T follicular helper cell (primary cell): ENCODE results near the gene THAP5.
A peak's percentile ranks its signal among the peaks of the same experiment; 100 is the strongest.

Experiments
- DNase-seq: peaks from one replicate; pipeline ENCODE4 v3.0.0-alpha.2; 2020; ENCODE audit warnings: low read depth
- total RNA-seq, 2 experiments: gene quantifications; one replicate each; lab custom pipeline; 2026; lab: John Stamatoyannopoulos, UW

THAP5 gene, protein sequence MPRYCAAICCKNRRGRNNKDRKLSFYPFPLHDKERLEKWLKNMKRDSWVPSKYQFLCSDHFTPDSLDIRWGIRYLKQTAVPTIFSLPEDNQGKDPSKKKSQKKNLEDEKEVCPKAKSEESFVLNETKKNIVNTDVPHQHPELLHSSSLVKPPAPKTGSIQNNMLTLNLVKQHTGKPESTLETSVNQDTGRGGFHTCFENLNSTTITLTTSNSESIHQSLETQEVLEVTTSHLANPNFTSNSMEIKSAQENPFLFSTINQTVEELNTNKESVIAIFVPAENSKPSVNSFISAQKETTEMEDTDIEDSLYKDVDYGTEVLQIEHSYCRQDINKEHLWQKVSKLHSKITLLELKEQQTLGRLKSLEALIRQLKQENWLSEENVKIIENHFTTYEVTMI
- 44.0 to 45.6 reads per million in 2 experiments for total RNA-seq

DNA sequence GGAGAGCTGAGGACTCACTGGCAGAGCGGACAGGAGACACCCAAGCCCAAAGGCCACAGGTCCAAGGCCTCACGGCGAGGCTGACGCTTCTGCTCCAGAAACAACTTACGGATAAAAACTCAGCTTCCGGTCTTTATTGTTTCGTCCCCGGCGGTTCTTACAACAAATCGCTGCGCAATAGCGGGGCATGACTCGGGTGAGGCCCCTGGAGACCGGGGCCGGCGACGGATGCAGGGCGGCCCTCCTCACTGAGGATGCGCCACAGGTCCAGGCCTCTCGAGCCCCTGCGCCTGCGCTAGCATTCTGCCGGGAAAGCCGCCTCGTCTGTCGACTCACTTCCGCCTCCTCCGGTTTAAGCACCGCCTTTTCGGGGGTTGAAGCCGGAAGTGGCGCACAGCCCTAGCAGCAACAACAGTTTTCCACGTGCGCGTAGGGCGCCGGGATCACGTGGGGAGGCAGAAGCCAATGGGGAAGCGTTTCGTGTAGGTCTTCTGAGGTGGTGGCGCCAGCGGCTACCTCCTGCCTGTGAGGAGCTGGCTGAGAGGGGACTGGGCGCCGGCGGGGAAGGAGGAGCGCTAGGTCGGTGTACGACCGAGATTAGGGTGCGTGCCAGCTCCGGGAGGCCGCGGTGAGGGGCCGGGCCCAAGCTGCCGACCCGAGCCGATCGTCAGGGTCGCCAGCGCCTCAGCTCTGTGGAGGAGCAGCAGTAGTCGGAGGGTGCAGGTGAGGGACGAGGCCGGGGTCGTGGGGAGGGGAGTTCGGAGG, at the start of gene THAP5, which contains the start of gene DNAJB9:
THAP5 (minus strand) TSS at position 326 of the 765 bp plus-strand sequence; CDS start at position 189, 137 bp downstream.
DNAJB9 (plus strand) TSS at position 494 of the 765 bp plus-strand sequence. CDS start 1,853 bp downstream, outside the sequence.
- peak; percentile 99 for DNase-seq

DNA sequence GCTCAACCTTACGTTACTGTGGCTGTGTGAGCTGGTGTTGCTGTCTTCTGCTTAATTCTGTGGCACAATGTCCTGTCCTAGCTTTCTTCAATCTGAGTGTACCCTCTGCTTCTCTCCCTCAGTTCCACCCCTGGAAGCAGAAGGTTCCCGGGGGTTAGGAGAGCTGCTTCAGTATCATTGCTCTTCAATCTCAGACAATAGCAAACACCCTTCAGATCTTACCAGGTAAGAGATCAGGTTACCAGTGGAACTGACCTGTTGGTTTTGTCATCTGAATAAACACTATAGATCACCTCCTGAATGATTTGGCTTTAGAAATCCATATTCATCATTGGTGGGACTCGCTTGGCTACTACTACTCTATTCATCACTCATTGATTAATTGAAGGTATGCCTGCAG, 48.5 kb upstream of the THAP5 start:
- DNase-seq: no peak

DNA sequence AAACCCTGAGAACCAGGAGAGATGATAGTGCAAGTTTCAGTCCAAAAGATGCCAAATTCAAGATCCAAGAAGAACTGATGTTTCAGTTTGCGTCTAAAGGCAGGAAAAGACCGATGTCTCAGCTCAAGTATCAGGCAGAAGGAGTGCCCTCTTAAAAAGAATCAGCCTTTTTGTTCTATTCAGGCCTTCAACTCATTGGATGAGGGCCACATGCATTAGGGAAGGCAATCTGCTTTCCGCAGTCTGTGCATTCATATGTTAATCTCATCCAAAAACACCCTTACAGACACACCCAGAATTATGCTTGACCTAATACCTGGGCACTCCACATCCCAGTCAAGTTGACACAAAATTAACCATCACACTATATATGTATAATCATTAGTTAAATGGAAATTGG, 45.4 kb upstream of the THAP5 start:
- no peak for DNase-seq

DNA sequence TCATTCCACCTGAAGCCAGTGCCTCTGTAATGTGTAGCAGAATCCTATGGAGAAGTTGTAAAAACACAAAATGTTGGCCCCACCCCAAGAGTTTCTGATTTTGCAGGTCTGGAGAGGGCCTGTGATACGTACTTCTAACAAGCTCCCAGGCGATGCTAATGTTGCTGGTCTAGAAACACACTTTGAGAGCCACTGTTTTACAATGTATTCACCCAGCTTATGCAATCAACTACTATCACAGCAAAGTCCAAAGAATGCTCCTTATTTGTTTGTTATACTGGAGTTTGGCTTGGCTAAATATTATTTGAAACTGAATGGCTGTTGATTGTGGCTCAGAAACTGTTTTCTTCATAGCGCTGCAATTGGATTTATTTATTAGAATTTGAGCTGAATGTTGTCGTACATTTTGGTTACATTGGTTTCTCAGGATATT, 44.5 kb upstream of the THAP5 start:
- DNase-seq: no peak

DNA sequence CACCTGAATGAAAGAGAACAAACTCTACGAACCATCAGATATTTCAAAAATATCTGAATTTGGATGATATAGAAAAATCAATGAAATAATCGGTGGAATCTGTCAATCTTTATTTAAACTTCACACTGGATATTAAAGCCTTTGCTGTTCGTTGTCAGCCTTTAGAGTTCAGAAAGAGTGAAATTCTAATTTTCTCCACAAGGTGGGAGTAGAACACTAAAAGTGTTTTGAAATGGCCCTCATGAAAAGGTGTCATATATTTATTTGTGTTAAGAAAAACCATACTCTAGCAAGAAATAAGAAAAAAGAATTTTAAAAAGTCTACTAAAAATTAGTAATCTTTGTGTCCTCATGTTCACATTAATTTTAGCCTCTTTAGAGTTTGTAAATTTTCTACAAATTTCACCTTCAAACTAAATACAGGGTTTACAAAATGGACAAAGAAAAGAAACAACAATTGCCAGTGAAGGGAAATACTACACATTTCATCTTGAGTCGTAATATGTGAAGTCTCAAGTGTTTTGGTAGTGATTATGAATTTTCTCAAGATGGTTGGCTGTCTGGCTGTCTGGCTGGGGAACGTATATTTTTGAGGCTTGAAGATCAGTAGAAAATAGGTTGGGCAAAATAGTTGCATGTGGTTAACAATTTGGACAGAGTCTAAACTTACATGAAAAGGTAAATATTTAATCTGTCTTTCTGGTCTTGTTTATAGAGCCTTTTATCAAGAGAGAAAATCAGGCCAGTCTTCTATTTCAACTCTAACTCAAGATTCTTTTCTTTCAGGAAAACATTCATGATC, 43.8 kb upstream of the THAP5 start:
- no peak for DNase-seq

DNA sequence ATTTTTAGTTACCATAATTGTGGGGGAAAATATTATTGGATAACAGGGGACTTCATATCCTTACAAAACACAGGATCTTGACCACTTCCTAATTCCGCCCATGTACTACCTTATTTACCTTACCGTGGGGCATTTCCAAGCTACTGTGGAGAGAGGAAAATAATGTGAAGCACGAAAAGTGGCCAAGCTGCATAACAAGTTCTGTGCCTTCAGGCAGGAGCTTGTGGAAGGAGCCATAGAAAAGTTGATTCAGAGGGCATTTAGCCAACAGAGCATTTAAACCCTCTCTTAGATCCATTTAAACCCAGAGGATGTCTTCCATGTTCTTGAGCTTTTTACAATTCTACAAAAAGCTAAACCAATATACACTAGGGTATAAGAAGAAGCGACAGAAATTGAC, 41.8 kb upstream of the THAP5 start:
- DNase-seq: no peak

DNA sequence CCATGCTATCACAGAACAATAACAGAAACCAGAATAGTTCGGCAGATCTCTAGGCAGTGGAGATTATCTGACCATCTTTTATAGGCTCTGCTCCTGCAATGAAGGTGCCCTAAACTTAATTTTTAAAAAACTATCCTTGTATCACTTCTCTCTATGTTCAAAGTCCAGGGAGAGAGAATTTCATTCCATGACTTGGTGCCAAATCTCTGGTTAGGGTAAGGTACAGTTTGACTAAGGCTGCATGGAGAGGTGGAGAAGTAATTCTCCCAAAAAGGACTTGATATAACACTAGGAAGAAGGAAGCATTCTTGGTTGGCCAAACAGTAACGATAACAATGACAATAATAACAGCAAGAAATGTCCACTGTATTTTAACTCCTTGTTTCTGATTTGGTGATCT, 40.1 kb upstream of the THAP5 start:
- DNase-seq: no peak

DNA sequence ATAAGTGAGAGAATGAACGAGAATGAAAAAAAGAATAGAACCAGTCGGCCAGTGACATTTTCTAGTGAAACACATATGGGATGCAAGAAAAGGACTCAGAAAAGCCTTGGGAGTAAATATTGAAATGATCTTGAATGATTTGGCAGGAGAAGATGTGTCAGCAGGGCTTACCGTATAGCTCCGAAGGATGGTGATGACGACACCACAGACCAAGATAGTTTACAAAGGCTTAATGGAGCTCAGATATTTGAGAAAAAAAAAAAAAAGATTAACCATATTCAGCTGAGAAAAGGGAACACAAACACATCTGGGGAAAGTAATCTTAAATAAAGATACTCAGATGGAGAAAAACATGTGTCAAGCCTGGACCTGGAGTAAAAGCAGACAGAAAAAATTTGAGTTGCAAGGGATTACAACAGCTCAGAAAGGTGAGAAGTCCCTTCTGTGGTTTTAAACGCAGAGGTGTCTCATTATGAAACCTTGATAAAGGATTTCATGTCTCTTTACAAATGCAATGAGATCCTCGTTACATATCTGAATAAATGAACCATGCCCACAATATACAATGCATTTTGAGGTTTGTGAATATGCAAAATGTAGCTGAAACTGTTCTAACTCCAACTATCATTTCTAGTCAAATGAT, 36.2 kb upstream of the THAP5 start:
- no peak for DNase-seq

DNA sequence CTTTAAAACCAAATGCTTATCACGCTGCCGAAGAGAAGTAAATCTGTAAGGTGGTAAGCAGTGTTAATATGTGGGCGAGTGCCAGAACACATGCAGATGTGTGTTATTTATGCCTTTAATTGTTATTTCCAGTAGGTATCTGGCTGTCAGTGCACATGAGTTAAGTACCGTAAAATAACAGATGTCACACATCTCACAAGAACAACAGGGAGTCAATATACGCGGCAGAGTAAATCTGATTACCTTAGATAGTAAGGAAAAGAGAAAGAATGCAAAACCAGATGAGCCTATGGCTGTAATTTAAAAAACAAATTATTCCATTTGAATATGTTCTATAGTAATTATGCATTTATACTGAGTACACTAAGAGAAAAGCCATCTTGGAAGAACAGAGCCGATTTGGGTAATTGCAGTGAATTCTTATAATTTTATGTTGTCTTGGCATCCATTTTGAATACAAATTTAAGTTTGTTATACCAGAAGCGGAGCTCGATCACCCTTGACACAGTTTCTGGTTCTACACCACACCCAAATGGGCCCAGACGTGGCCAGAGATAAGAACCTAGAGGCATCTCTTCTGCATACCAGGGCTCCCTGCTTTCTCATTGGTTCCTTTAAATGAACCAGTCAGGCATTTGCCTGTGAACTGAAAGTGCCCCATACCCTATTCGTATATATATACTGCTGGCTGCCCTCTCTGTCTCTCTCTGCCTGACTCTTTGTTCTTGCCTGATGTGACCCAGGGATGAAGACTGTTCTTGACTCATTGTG, 35.0 kb upstream of the THAP5 start:
- no peak for DNase-seq

DNA sequence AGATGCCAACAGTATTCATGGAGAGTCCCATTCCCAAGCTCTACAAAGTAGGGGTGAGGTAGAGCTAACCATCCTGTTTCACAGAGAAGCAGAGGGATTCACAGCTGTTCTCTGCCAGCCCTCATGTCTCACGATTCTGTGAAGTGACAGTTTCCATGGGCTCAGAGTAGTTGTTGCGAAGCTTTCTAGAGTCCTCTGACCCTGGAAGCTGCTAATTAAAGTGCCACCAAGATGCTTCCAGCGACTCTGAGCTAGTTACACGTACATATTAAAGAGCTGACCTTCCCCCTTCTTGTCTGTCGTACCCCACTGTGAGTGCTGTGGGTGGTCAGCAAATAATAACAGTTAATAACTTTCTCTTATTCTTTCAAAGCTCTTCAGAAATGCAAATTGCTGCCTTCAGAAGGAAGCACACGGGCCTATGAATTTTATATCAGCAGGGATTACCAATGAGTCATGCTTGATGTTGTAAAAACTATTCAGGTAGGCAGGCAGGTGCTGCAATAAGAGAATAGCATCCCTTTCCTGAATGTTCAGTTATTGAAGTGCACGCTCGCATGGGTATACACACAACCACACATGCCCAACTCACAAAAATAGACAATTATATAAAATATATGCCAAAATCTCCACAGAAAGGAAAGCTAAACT, 34.3 kb upstream of the THAP5 start:
- no peak for DNase-seq

DNA sequence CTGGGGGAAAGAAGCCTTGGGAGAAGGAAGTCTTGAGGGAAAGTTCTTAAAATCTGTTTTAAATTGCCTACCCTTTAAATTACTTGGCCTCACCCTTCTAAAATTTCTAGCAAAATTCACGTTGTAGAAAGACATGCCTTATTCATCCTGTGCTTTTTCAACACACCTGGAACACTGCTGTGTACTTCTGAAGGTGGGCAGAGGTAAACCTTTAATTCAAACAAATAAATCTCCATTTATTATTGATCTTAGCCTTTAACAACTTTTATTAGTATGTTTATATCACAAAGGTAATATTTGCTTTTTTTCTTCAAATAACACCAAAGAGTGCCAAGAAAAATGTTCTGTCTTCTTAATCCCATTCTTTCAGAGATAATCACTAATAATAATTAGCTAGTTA, 30.9 kb upstream of the THAP5 start:
- DNase-seq: no peak

DNA sequence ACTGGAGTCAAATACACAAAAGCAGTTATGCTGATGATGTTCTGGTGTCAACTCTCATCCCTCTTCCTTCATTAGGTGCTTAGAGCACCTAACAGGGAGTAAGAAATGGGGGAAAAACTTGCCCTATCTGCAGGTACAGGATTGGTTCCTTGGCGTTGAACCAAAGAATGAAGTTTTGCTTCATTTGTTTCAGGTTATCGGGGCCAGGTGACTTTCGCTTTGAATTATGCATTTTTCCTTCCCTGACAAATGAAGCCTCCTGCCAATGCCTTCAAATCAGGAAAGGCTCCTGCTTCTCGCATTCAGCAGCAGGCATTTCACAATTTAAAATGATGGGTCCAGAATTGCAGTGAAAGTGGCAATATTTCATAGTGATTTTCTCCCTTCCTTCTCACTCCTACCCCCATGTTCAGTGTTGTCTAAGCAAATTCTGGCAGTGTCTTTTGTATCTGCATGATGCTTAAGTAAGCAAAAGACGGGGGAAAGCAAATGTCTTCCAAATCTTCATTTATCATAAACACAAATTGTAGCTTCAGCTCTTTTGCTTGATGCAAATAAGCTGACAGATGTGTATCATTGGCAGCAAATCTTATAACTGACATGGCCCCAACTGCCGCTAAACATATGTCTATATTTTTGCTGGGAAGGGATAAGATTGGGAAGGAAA, 29.5 kb upstream of the THAP5 start:
- no peak for DNase-seq

DNA sequence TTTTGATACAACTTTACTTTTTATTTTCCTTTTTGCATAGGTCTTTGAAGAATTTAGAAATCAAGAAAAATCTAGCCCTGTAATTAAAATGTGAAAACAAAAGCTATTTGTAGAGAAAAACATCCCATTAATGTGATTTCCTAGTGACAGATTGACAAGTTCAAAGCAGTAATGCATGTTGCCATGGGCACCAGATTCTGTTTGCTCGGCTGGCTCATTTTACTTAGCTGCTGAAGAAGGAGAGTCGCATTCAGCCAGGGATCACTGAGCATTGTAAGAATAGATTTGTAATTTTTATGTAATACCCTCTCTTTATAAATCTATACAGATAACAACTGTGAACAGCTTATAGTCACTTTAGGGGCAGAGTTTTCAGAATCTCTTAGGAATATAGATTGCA, 28.6 kb upstream of the THAP5 start:
- DNase-seq: no peak

DNA sequence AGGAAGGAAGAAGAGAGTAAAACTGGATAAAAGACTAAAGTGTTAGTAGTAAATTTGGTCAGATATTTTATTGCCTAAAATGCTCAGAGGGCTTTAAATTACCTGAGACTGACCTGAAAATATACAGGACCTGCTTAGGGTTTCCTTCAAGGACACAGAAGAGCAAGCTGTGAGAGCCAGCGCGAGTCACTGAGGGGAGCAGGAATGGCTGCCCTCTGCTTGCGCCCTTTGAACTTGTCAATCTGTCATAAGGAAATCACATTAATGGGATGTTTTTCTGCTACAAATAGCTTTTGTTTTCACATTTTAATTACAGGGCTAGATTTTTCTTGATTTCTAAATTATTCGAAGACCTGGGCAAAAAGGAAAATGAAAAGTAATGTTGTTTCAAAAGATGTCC, 27.1 kb upstream of the THAP5 start:
- no peak for DNase-seq

DNA sequence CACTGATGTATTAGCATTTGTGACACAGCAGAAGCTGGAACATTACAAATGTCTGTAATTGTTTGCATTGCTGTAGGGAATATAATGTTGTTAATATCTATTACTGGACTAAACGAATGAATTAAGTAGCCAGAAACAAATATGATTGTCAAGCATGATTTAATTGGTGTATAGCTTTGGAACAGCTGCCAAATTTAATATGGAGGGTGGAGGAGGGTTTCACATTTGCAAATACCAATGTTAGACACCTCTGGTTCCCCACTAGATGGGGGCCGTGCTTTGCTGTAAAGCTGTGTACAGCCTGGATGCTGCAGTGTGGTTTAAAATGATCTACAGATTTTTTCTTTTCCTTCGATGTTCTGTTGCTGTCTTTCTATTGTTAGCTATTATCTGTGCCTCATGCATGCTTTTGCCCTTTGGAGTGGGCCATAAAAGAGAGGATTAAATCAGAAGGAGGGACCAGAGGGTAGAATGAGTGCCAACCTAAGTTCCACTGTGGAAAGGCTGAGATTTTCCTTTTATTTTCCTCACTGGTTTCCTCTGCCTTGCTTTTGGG, 23.2 kb upstream of the THAP5 start:
- DNase-seq: no peak

DNA sequence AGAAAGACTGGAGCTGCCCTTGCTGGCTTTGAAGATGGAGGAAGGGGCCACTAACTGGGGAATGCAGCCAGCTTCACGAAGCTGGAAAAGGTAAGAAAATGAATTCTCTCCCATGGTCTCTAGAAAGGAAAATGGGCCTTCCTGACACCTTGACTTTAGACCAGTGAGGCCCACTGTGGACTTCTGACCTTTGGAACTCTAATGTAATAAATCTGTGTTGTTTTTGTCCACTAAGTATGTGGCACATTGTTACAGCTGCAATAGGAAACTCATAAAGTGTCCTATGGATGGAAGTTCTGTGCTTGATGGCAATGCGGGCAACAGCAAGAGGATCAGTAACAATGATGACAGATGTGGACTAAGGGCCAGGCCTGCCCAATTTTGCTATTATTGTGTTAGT, 21.1 kb upstream of the THAP5 start:
- DNase-seq: no peak

DNA sequence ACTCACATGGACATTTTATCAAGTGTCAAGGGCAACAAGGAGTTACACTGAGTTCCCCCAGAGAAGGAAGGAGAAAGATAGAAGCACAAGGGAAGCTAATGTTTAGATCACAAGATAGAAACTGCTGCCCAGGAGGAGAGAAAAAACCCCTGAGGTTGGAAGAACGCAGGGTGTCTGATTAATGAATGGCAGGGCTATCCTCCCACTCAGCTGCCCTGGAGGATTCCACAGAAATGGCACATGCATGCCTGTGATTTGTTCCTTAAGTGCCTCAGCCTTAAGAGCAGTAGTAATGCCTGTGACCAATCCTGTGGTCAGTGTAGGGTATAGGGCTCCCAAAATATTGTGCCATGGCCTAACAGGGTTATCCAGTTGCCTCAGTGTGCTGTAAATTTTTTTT, 20.4 kb upstream of the THAP5 start:
- DNase-seq: no peak

DNA sequence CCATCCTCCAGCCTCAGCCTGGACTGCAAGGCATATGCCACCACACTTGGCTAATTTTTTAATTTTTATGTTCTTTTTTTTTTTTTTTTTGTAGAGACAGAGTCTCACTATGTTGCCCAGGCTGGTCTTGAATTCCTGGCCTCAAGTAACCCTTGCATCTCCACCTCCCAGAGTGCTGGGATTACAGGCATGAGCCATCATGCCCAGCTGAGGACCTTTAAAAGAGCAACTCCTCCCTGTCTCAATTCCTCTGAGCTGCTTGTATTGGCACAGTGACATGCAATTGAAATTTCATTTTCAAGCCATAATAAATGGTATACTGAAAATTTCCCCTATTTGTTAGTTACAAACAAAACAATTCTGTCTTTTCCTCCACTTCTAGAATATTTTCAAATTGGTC, 19.7 kb upstream of the THAP5 start:
- DNase-seq: no peak

DNA sequence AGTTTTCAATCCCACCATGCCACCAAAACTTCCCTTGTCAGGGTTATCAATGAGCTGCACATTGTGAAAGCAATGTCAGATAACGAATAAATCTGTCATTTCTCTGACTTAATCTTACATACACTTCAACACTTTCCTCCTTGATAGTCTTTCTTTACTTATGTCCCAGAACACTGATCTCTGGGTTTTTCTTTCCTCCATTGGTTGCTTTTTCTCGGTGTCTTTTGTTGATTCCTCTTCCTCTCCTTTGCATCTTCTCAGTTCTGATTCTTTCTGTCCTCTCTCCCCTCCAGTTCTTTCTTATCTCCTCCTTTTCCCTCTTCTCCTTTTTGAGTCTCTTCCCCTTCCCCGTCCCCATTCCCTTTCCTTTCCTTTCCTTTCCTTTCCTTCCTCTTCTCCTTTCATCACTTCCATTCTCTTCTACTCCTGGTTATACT, 16.8 kb upstream of the THAP5 start:
- no peak for DNase-seq

DNA sequence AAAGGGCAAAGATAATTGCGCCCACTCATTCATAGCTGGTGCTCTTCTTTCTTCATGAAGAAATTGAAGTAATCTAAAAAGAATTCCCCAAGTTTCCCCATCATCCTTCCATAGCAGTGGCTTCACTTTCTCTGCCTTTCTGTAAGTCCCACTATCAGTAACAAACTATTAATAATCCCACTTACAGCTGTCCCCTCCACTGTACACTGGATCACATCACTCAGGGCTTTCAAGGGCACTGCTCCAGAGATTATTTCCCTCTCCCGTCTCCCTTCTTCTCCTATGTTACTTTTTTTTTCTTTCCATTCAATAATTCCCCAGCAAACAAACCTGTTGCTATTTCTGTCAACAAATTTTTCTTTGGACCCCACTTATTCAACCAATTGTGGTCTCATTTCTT, 16.3 kb upstream of the THAP5 start:
- DNase-seq: no peak
